Calu3 (cell line): ENCODE data around the gene ZNF664. TPM values are rescaled to one million over a fixed set of nuclear protein-coding genes. Genes with fewer than 3 reads are reported as not detected.

Source experiments
- BruUV-seq: library from RNA; stranded (reverse); fragments of 400-500 nt; replicated peaks from 2 replicates; lab custom pipeline; 2021; lab: Mats Ljungman, UMichigan
- CTCF ChIA-PET: fragments of 300-600 bp; sonication (Branson Sonifier 250); formaldehyde crosslinking; loops from one replicate; lab custom pipeline; 2022; ENCODE audit warnings: antibody characterized with exemption; lab: Charles Lee
- DNase-seq: peaks from one replicate; pipeline ENCODE4 v3.0.0; 2022
- H3K27ac Mint-ChIP-seq: one replicate; pipeline ENCODE4 v1.8.0; 2022; ENCODE audit warnings: mixed read lengths; ENCODE audit not compliant: unreplicated experiment
- H3K27me3 Mint-ChIP-seq: one replicate; pipeline ENCODE4 v1.8.0; 2022; ENCODE audit warnings: mixed read lengths; ENCODE audit not compliant: unreplicated experiment
- H3K36me3 Mint-ChIP-seq: one replicate; pipeline ENCODE4 v1.8.0; 2022; ENCODE audit warnings: mild to moderate bottlenecking, moderate library complexity, mixed read lengths; ENCODE audit not compliant: insufficient read depth, unreplicated experiment
- H3K4me1 Mint-ChIP-seq: one replicate; pipeline ENCODE4 v1.8.0; 2022; ENCODE audit warnings: mild to moderate bottlenecking, low read depth, mixed read lengths; ENCODE audit not compliant: unreplicated experiment
- H3K4me3 Mint-ChIP-seq: one replicate; pipeline ENCODE4 v1.8.0; 2022; ENCODE audit warnings: mild to moderate bottlenecking, low read depth, moderate library complexity, mixed read lengths; ENCODE audit not compliant: unreplicated experiment
- H3K9me3 Mint-ChIP-seq: one replicate; pipeline ENCODE4 v1.8.0; 2022; ENCODE audit warnings: low read depth, mixed read lengths; ENCODE audit not compliant: unreplicated experiment
- CTCF ChIP-seq: fragments of 200-600 bp; IDR thresholded peaks from one replicate; pipeline ENCODE4 v1.8.0; 2022; ENCODE audit warnings: antibody characterized with exemption; ENCODE audit not compliant: unreplicated experiment
- intact Hi-C: fragments of 100-400 bp; cut with micrococcal nuclease; formaldehyde crosslinking; loops from one replicate; pipeline ENCODE4 v1.10.0; 2022; ENCODE audit not compliant: unreplicated experiment
- total RNA-seq: library from RNA; stranded (reverse); gene quantifications from 2 replicates; pipeline ENCODE4 v1.2.3, GENCODE V29; 2022

ZNF664 gene
- total RNA-seq, 1 experiment from 2014 or later = 130 TPM

GRCh38 chr12:124027753-124028554, 54.9 kb downstream of the ZNF664 start:
- no peak for DNase-seq
- BruUV-seq = no TSS peak
- peaks cover 16% of the 10 kb centered on the region for H3K27me3 Mint-ChIP-seq
- CTCF ChIA-PET = interaction anchor here (0.5 kb wide), 1 partner anchor 253 kb away, joined by 5 read pairs; no protein-coding TSS in a partner anchor
- intact Hi-C loops = no loop called here
- H3K4me1 Mint-ChIP-seq = no peaks in the 10 kb centered on the region
- H3K9me3 Mint-ChIP-seq = no peaks in the 10 kb centered on the region
- TF ChIP-seq CTCF = no peak
- no peak overlapping the region for H3K27ac Mint-ChIP-seq
- no peaks in the 10 kb centered on the region for H3K36me3 Mint-ChIP-seq
- no peak overlapping the region for H3K4me3 Mint-ChIP-seq

GRCh38 chr12:124028555-124028925, 55.5 kb downstream of the ZNF664 start:
- Mint-ChIP-seq H3K27ac (no peak overlapping the region), H3K4me1 (no peaks in the 10 kb centered on the region), H3K27me3 (peaks cover 21% of the 10 kb centered on the region), H3K9me3 (no peaks in the 10 kb centered on the region), H3K36me3 (no peaks in the 10 kb centered on the region), H3K4me3 (no peak overlapping the region)
- intact Hi-C loops = no loop called here
- no peak for TF ChIP-seq CTCF
- BruUV-seq = no TSS peak
- CTCF ChIA-PET = interaction anchor here (0.5 kb wide), 1 partner anchor 252 kb away, joined by 5 read pairs; no protein-coding TSS in a partner anchor
- no peak for DNase-seq

DNA sequence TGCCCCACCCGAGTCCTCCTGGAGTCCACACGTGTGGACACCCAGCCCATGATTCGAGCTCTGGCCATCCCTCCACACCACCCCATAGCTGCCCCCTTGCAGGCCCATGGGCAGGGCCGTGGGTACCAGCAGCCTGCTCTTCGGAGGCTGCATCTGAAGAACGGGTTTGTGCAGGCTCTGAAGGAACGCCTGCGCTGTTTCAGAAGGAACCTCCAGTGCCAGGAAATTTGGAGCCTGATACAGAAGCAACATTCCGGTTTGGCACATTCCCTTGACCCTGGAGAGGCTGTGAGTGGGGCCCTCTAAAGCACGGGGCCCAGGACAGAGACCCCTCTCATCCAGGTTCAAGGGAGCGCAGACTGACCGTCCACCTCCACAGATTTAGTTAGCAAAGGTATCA, 57.0 kb downstream of the ZNF664 start:
- H3K36me3 Mint-ChIP-seq = no peaks in the 10 kb centered on the region
- DNase-seq = no peak
- no peaks in the 10 kb centered on the region for H3K9me3 Mint-ChIP-seq
- H3K27ac Mint-ChIP-seq = no peak overlapping the region
- no peaks in the 10 kb centered on the region for H3K4me1 Mint-ChIP-seq
- no TSS peak for BruUV-seq
- intact Hi-C loops = loop anchor here (10.0 kb wide), 1 partner anchor 365 kb away; no protein-coding TSS in a partner anchor
- CTCF ChIA-PET = interaction anchor here (0.6 kb wide), 1 partner anchor 485 kb away, joined by 3 read pairs; no protein-coding TSS in a partner anchor
- H3K4me3 Mint-ChIP-seq = no peak overlapping the region
- no peak for TF ChIP-seq CTCF
- H3K27me3 Mint-ChIP-seq = peaks cover 36% of the 10 kb centered on the region

GRCh38 chr12:124030510-124030909, 57.5 kb downstream of the ZNF664 start:
- BruUV-seq = no TSS peak
- Mint-ChIP-seq H3K4me3 (no peak overlapping the region), H3K9me3 (no peaks in the 10 kb centered on the region), H3K27ac (no peak overlapping the region), H3K27me3 (peaks cover 41% of the 10 kb centered on the region), H3K36me3 (no peaks in the 10 kb centered on the region), H3K4me1 (no peaks in the 10 kb centered on the region)
- intact Hi-C loops = loop anchor here (10.0 kb wide), 1 partner anchor 364 kb away; no protein-coding TSS in a partner anchor
- TF ChIP-seq CTCF = no peak
- CTCF ChIA-PET = interaction anchor here (1.8 kb wide), 1 partner anchor 22 kb away, joined by 7 read pairs; no protein-coding TSS in a partner anchor
- DNase-seq = no peak
